ENCODE measurements around the gene RAC3. TPM values are rescaled to one million over a fixed set of nuclear protein-coding genes. Genes with fewer than 3 reads are reported as not detected.

Gene RAC3
- total RNA-seq, 4 donors from 2014 or later = 2.6 to 11.1 (median 5.0) TPM

- peak; percentile 100 for DNase-seq
- Histone ChIP-seq H3K27ac (peak within 1 kb of the TSS; percentile 82 to 89 (median 84)), H3K36me3 (no peaks in the 10 kb centered on the region), H3K4me1 (peaks cover 20 to 42% (median 34%) of the 10 kb centered on the region in 4 donors), H3K4me3 (peak within 1 kb of the TSS; percentile 69 to 95 (median 84)), H3K9me3 (no peaks in the 10 kb centered on the region), H3K27me3 (no peaks in the 10 kb centered on the region)
- in situ Hi-C loops (cut with MboI; ENCODE audit: low pct_ligation_motif_present in 1 of 4, low pct_unique_long_range_greater_than_20kb in 1 of 4, low sequenced_read_pairs in 3 of 4) (no loop called here), intact Hi-C loops (cut with DNase I; ENCODE audit: low total_unique reads) (no loop called here)
- TF ChIP-seq POLR2AphosphoS5 (IDR thresholded peaks at IDR 0.05) (peak in 1 of 3 donors; percentile 8), CTCF (IDR thresholded peaks at IDR 0.05) (no peak), POLR2A (IDR thresholded peaks at IDR 0.05) (no peak), EP300 (IDR thresholded peaks at IDR 0.05; ENCODE audit: low read depth) (no peak)
- 0% methylated on average over 13 of the region's 42 CpGs; no CpG with 5 or more reads in 1 of the 2 donors for WGBS, 2 donors (ENCODE audit: low coverage in 1 of 2)
These were observed 8.5 kb upstream of the RAC3 start, which contains the start of gene LRRC45 for GRCh38 chr17:82022981-82023446. TSS of gene LRRC45 (plus strand) at chr17:82023305. CDS start at chr17:82023644, 339 bp downstream.

GRCh38 chr17:82023447-82024241, 7.8 kb upstream of the RAC3 start:
- Histone ChIP-seq H3K27me3 (no peaks in the 10 kb centered on the region), H3K4me3 (peak overlapping the region; percentile 55 to 94 (median 80)), H3K27ac (peak overlapping the region; percentile 64 to 79 (median 74)), H3K9me3 (no peaks in the 10 kb centered on the region), H3K4me1 (peaks cover 20 to 42% (median 34%) of the 10 kb centered on the region in 4 donors), H3K36me3 (no peaks in the 10 kb centered on the region)
- TF ChIP-seq POLR2A (IDR thresholded peaks at IDR 0.05) (no peak), POLR2AphosphoS5 (IDR thresholded peaks at IDR 0.05) (no peak)
- WGBS, 2 donors (ENCODE audit: low coverage in 1 of 2) = 6% methylated on average over 18 of the region's 55 CpGs; no CpG with 5 or more reads in 1 of the 2 donors
- DNase-seq = peak; percentile 34
- intact Hi-C loops (cut with DNase I; ENCODE audit: low total_unique reads) (no loop called here), in situ Hi-C loops (cut with MboI; ENCODE audit: low pct_ligation_motif_present in 1 of 4, low pct_unique_long_range_greater_than_20kb in 1 of 4, low sequenced_read_pairs in 3 of 4) (no loop called here)

GRCh38 chr17:82024859-82025258, 6.6 kb upstream of the RAC3 start:
- in situ Hi-C loops (cut with MboI; ENCODE audit: low pct_ligation_motif_present in 1 of 4, low pct_unique_long_range_greater_than_20kb in 1 of 4, low sequenced_read_pairs in 3 of 4) (loop anchor here in 3 of 4 donors (5.0 to 25.0 kb wide), 2 partner anchors 132 to 137 kb away; no protein-coding TSS in a partner anchor), intact Hi-C loops (cut with DNase I; ENCODE audit: low total_unique reads) (no loop called here)
- TF ChIP-seq EP300 (IDR thresholded peaks at IDR 0.05; ENCODE audit: low read depth) (no peak), POLR2A (IDR thresholded peaks at IDR 0.05) (no peak)
- WGBS, 2 donors (ENCODE audit: low coverage in 1 of 2) = 91% methylated on average over 15 of the region's 17 CpGs; no CpG with 5 or more reads in 1 of the 2 donors
- no peaks in the 10 kb centered on the region for H3K36me3 ChIP-seq
- no peak for DNase-seq
- H3K27ac ChIP-seq = no peak overlapping the region
- no peaks in the 10 kb centered on the region for H3K27me3 ChIP-seq
- H3K4me3 ChIP-seq = no peak overlapping the region
- H3K4me1 ChIP-seq = peaks cover 20 to 38% (median 30%) of the 10 kb centered on the region in 4 donors
- H3K9me3 ChIP-seq = no peaks in the 10 kb centered on the region

GRCh38 chr17:82025401-82026107, 5.9 kb upstream of the RAC3 start:
- Histone ChIP-seq H3K27ac (no peak overlapping the region), H3K36me3 (no peaks in the 10 kb centered on the region), H3K9me3 (no peaks in the 10 kb centered on the region), H3K27me3 (no peaks in the 10 kb centered on the region), H3K4me3 (no peak overlapping the region), H3K4me1 (peaks cover 23 to 41% (median 30%) of the 10 kb centered on the region in 4 donors)
- 92% methylated on average over 25 of the region's 25 CpGs; no CpG with 5 or more reads in 1 of the 2 donors for WGBS, 2 donors (ENCODE audit: low coverage in 1 of 2)
- in situ Hi-C loops (cut with MboI; ENCODE audit: low pct_ligation_motif_present in 1 of 4, low pct_unique_long_range_greater_than_20kb in 1 of 4, low sequenced_read_pairs in 3 of 4) (loop anchor here in 3 of 4 donors (5.0 to 25.0 kb wide), 2 partner anchors 132 to 137 kb away; no protein-coding TSS in a partner anchor), intact Hi-C loops (cut with DNase I; ENCODE audit: low total_unique reads) (no loop called here)
- DNase-seq = no peak
- TF ChIP-seq EP300 (IDR thresholded peaks at IDR 0.05; ENCODE audit: low read depth) (no peak), CTCF (IDR thresholded peaks at IDR 0.05) (no peak), POLR2AphosphoS5 (IDR thresholded peaks at IDR 0.05) (no peak), POLR2A (IDR thresholded peaks at IDR 0.05) (no peak)

Measured in transverse colon (tissue), 4 donors.